Thyroid gland (tissue), 4 donors: ENCODE results near the gene CELA1. TPM values are rescaled to one million over a fixed set of nuclear protein-coding genes. Genes with fewer than 3 reads are reported as not detected.

ENCODE experiments used
- DNase-seq, 2 donors: peaks; one replicate each; pipeline ENCODE4 v3.0.0-alpha.2; 2019
- H3K27ac ChIP-seq, 3 donors: fragments of 200-600 bp; sonication (generic); 1 replicate in 2 of 3; 2 replicates in 1 of 3; pipeline ENCODE4 v1.5.1; 2016 to 2019; ENCODE audit warnings: mild to moderate bottlenecking in 1 of 3, moderate library complexity in 1 of 3
- H3K27me3 ChIP-seq: fragments of 200-600 bp; sonication (generic); one replicate; pipeline ENCODE4 v1.5.1; 2019
- H3K36me3 ChIP-seq, 2 donors: fragments of 200-600 bp; sonication (generic); one replicate each; pipeline ENCODE4 v1.5.1; 2016 to 2019
- H3K4me1 ChIP-seq, 2 donors: fragments of 200-600 bp; sonication (generic); one replicate each; pipeline ENCODE4 v1.5.1; 2017 to 2019
- H3K4me3 ChIP-seq, 3 donors: fragments of 200-600 bp; sonication (generic); replicated peaks in 1 of 3; 1 replicate in 2 of 3; 2 replicates in 1 of 3; pipeline ENCODE4 v1.5.1; 2016; ENCODE audit warnings: mild to moderate bottlenecking in 1 of 3
- H3K9me3 ChIP-seq: fragments of 200-600 bp; sonication (generic); one replicate; pipeline ENCODE4 v1.5.1; 2017
- POLR2A ChIP-seq, 2 donors: fragments of 450-650 bp; IDR thresholded peaks; one replicate each; pipeline ENCODE4 v1.6.1; 2017; ENCODE audit warnings: antibody characterized with exemption in 2 of 2, mild to moderate bottlenecking in 2 of 2, moderate library complexity in 1 of 2
- WGBS, 2 donors: methylation state at CpG; one replicate each; pipeline ENCODE4 v1.1.5; 2017; 5-methylcytosine and 5-hydroxymethylcytosine counted together
- intact Hi-C: fragments of 100-400 bp; cut with DNase I; formaldehyde crosslinking; loops from one replicate; pipeline ENCODE4 v1.15.1; 2023
- total RNA-seq, 4 donors: library from RNA; depleted of rRNA; stranded (reverse); fragments of >200 nt; gene quantifications; one replicate each; pipeline ENCODE4 v1.2.3, GENCODE V29; 2016
- TF ChIP-seq, protein P1 (sequence below), 6 experiments: fragments of 200-600 bp in 3 of 6; fragments of 450-650 bp in 3 of 6; sonication (generic) in 3 of 6; IDR thresholded peaks; one replicate each; pipeline ENCODE4 v1.5.1; 2016 to 2019; ENCODE audit warnings: antibody characterized with exemption in 6 of 6, mild to moderate bottlenecking in 2 of 6, inconsistent platforms in 1 of 6, moderate library complexity in 1 of 6

The CELA1 gene
- total RNA-seq, result not detected

DNA sequence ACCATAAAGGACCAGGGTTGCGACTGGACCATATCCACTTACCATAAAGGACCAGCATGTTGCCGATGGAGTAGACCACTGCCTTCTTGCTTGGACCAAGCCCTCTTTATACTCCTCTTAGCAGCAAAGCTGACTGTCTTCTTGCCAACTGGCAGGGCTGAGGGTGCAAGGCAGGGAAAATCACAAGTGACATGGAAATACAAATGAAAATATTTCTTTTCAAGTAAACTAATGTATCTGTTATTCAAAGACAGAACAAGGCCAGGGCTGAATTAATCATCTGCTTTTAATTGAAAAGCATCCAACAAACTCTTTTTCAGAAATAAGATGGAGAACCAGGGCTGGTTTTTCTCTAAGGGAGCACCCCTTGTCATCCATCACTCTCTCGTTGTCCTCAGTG, at the start of gene CELA1:
CELA1 (minus strand) TSS at position 99 of the 400 bp plus-strand sequence; CDS start at position 58, 41 bp downstream.
- Histone ChIP-seq H3K27ac (no peak within 1 kb of the TSS), H3K9me3 (no peaks in the 10 kb centered on the region), H3K27me3 (no peaks in the 10 kb centered on the region), H3K4me1 (no peaks in the 10 kb centered on the region), H3K36me3 (no peaks in the 10 kb centered on the region), H3K4me3 (no peak within 1 kb of the TSS)
- 85 to 90% methylated on average over 3 of the region's 3 CpGs for whole genome bisulfite sequencing, 2 donors
- TF ChIP-seq, protein P1, sequence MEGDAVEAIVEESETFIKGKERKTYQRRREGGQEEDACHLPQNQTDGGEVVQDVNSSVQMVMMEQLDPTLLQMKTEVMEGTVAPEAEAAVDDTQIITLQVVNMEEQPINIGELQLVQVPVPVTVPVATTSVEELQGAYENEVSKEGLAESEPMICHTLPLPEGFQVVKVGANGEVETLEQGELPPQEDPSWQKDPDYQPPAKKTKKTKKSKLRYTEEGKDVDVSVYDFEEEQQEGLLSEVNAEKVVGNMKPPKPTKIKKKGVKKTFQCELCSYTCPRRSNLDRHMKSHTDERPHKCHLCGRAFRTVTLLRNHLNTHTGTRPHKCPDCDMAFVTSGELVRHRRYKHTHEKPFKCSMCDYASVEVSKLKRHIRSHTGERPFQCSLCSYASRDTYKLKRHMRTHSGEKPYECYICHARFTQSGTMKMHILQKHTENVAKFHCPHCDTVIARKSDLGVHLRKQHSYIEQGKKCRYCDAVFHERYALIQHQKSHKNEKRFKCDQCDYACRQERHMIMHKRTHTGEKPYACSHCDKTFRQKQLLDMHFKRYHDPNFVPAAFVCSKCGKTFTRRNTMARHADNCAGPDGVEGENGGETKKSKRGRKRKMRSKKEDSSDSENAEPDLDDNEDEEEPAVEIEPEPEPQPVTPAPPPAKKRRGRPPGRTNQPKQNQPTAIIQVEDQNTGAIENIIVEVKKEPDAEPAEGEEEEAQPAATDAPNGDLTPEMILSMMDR (IDR thresholded peaks at IDR 0.05), result no peak
- TF ChIP-seq POLR2A (IDR thresholded peaks at IDR 0.05), result no peak
- intact Hi-C loops, result loop anchor here (10.0 kb wide), 1 partner anchor 522 kb away; no protein-coding TSS in a partner anchor
- DNase-seq, result no peak

DNA sequence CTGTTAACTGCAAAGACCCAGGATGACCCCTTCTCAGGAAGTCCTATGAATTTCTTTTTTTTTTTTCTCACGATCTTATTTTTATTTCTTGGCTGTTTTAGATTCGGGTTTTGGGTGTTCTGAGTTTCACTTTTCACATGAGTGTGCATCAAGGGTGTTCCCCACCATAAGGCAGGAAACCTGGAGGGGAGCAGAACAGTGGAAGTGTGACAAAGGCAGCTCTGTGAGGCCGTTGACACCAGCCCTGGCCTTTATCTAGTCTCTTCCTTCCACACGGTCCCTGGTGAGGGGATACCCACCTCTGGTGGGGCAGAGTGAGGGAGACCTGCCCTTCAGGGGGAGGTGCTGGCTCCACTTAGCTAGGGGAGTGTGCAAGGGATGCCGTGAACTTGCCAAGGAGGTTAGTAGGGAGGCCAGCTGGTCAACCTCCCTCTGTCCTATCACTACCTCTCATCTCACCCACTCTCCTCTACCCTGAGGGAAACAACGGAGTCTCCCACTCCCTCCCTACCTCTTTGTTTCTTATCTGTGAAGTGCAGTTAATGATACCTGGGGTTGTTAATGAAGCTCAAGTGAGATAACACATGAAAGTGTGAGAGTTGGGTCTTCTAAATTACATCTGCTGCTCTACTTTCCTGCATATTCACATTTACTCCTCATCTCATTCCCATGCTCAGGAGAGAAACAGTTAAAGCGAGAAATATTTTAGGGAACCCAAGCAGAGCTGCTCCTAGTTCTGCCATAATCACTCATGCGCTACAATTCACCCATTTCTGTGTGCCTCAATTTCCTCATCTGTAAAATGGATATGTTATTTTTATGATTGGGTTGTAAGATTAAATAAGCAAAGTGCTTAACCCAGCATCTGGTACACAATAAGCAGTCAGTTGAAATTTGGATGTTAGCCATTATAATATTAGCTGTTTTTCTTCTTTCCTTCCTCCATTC, 49.1 kb upstream of the CELA1 start:
- WGBS, 2 donors, result 53 to 58% methylated on average over 8 of the region's 8 CpGs
- Histone ChIP-seq H3K27me3 (no peaks in the 10 kb centered on the region), H3K36me3 (no peaks in the 10 kb centered on the region), H3K9me3 (no peaks in the 10 kb centered on the region), H3K4me1 (peaks cover 0 to 11% of the 10 kb centered on the region in 2 donors), H3K27ac (no peak overlapping the region), H3K4me3 (no peak overlapping the region)
- intact Hi-C loops, result no loop called here
- no peak for TF ChIP-seq POLR2A (IDR thresholded peaks at IDR 0.05)
- TF ChIP-seq, protein P1 (IDR thresholded peaks at IDR 0.05), result no peak
- no peak for DNase-seq

DNA sequence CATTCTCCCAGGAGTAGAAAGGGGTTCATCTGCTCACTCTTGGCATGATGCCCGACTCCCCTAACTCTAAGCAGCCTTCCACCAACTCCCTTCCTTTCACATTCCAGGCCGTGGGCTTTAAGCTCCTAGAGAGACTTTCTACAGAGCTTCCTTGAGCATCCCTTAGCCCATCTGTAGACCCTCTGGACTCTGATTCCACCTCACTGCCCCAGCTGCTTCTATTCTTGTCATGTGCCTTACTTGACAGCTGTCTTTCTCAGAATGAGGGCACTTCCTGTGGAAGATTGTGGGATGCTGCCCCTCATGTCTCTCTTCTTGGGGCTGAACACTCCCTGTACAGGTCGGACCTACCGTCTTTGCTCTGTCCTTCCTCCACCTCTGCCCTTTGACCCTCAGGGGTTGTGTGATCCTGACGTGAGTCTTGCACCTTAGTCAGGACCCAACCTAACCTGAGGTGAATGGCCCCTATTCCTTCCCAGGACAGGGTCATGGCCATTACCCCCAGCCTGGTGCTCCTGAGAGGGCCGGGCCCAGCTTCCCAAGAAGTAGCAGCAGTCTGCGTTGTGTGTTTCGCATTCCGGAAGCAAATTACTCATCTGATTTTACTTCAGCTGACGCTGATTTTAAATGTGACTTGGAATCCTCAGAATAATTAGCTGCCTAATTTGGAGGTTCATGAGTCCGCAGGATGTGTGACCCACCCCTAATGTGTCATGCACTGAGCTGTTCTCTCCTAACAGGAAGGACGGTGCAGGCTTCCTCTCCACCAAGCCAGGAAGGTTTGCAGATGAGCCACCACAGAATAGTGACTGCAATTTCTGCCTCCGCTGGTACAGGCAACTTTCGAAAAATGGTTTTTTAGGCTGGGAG, 47.4 kb upstream of the CELA1 start:
- intact Hi-C loops, result no loop called here
- no peak for DNase-seq
- Histone ChIP-seq H3K9me3 (no peaks in the 10 kb centered on the region), H3K27me3 (no peaks in the 10 kb centered on the region), H3K36me3 (no peaks in the 10 kb centered on the region), H3K4me1 (peaks cover 0 to 11% of the 10 kb centered on the region in 2 donors), H3K4me3 (no peak overlapping the region), H3K27ac (no peak overlapping the region)
- no peak for TF ChIP-seq POLR2A (IDR thresholded peaks at IDR 0.05)
- TF ChIP-seq, protein P1 (IDR thresholded peaks at IDR 0.05), result no peak
- whole genome bisulfite sequencing, 2 donors, result 89 to 91% methylated on average over 14 of the region's 14 CpGs

DNA sequence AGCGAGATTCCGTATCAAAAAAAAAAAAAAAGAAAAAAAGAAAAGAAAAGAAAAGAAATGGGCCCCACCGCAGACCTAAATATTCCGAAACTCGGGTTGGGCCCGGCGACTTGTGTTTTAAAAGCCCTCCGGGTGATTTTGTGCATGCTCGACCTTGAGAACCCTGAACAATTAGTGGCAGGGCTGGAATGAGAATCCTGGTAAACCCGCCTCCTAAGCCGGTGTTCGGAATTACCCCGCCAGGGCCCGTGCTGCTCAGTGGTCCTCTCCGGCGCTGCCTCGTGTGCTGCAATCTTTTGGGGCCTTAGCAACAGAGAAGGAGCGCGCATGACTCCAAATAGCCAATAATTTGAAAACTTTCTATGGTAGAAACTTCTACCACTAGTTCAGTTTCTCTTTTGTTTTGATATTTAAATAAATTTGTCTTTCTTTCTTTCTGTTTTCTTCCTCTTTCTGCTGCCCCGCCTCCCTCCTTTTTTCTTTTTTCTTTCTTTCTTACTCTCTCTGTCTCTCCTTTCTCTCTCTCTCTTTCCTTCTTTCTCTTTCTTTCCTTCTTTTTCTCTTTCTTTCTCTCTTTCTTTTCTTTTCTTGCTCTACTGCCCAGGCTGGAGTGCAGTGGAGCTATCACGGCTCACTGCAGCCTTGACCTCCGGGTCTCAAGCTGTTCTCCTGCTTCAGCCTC, 46.2 kb upstream of the CELA1 start:
- TF ChIP-seq, protein P1 (IDR thresholded peaks at IDR 0.05), result no peak
- TF ChIP-seq POLR2A (IDR thresholded peaks at IDR 0.05), result no peak
- no peaks in the 10 kb centered on the region for H3K36me3 ChIP-seq
- no peak overlapping the region for H3K4me3 ChIP-seq
- intact Hi-C loops, result no loop called here
- WGBS, 2 donors, result 53 to 63% methylated on average over 22 of the region's 22 CpGs
- no peaks in the 10 kb centered on the region for H3K9me3 ChIP-seq
- DNase-seq, result no peak
- peaks cover 0 to 11% of the 10 kb centered on the region in 2 donors for H3K4me1 ChIP-seq
- no peaks in the 10 kb centered on the region for H3K27me3 ChIP-seq
- no peak overlapping the region for H3K27ac ChIP-seq
